ENCODE results near the gene COL18A1.

GRCh38 chr21:45464309-45464708 is 59.3 kb downstream of the COL18A1 start:
- TF ChIP-seq CTCF (optimal IDR thresholded peaks at IDR 0.05 in 1 of 3, IDR thresholded peaks at IDR 0.05 in 1 of 3, conservative IDR thresholded peaks at IDR 0.05 in 1 of 3; ENCODE audit: extremely low read depth in 1 of 3, insufficient read depth in 2 of 3, low read length in 3 of 3), result no peak
- TF ChIP-seq EZH2 (IDR thresholded peaks at IDR 0.05; ENCODE audit: low read length), result no peak

Measured in keratinocyte (primary cell).